HUES48 (cell line): ENCODE measurements around the gene C1orf50.
"Not testable (repeated sequence)": the region's sequence is repeated elsewhere in the genome, so short reads cannot be mapped to it uniquely, and the experiment has no call there.

Experiments used
- H3K27ac ChIP-seq: one replicate; pipeline ENCODE4 v1.7.0; 2013; ENCODE audit warnings: low read depth, low read length, inconsistent platforms
- H3K27me3 ChIP-seq: 2 replicates; pipeline ENCODE4 v1.6.1; 2013; ENCODE audit warnings: mild to moderate bottlenecking, low read length; ENCODE audit not compliant: control insufficient read depth, insufficient read depth
- H3K36me3 ChIP-seq: 2 replicates; pipeline ENCODE4 v1.6.1; 2013; ENCODE audit warnings: low read length; ENCODE audit not compliant: control insufficient read depth, insufficient read depth
- H3K4me1 ChIP-seq: 2 replicates; pipeline ENCODE4 v1.6.1; 2013; ENCODE audit warnings: mild to moderate bottlenecking, low read length; ENCODE audit not compliant: control insufficient read depth, insufficient read depth
- H3K4me3 ChIP-seq: 2 replicates; pipeline ENCODE4 v1.5.1; 2013; ENCODE audit warnings: mild to moderate bottlenecking, low read depth, low read length
- H3K9ac ChIP-seq: 2 replicates; pipeline ENCODE4 v1.6.1; 2013; ENCODE audit warnings: mild to moderate bottlenecking, low read depth, low read length, moderate library complexity
- H3K9me3 ChIP-seq: 2 replicates; pipeline ENCODE4 v1.6.1; 2013; ENCODE audit warnings: low read length; ENCODE audit not compliant: control insufficient read depth, insufficient read depth

The C1orf50 gene

GRCh38 chr1:42766741-42767509 is at the start of gene C1orf50, which contains the start of gene P3H1:
C1orf50 (plus strand) TSS chr1:42767249; CDS start chr1:42767312, 63 bp downstream.
P3H1 (minus strand) TSS chr1:42767028; CDS start chr1:42766971, 57 bp downstream.
- Histone ChIP-seq H3K9ac (peak within 1 kb of the TSS; percentile 70), H3K27me3 (no peaks in the 10 kb centered on the region), H3K9me3 (no peaks in the 10 kb centered on the region), H3K4me1 (peaks cover 15% of the 10 kb centered on the region; the same call in 1 of the 2 replicates), H3K4me3 (peak within 1 kb of the TSS; percentile 88), H3K27ac (peak within 1 kb of the TSS; percentile 77), H3K36me3 (peaks cover 6% of the 10 kb centered on the region; the same call in 1 of the 2 replicates)

GRCh38 chr1:42720868-42721267 is 46.2 kb upstream of the C1orf50 start:
- no peaks in the 10 kb centered on the region for H3K4me1 ChIP-seq
- H3K9me3 ChIP-seq, result no peaks in the 10 kb centered on the region
- H3K9ac ChIP-seq, result no peak overlapping the region

GRCh38 chr1:42721926-42722325 is 45.1 kb upstream of the C1orf50 start:
- H3K27me3 ChIP-seq, result no peaks in the 10 kb centered on the region

More at GRCh38 chr1:42720868-42721267, 46.2 kb upstream of the C1orf50 start:
- H3K27me3 ChIP-seq, result no peaks in the 10 kb centered on the region
- no peak overlapping the region for H3K27ac ChIP-seq
- H3K36me3 ChIP-seq, result no peaks in the 10 kb centered on the region
- H3K4me3 ChIP-seq, result no peak overlapping the region

GRCh38 chr1:42722403-42722802 is 44.6 kb upstream of the C1orf50 start:
- H3K36me3 ChIP-seq, H3K27ac ChIP-seq, H3K27me3 ChIP-seq, H3K9me3 ChIP-seq, H3K9ac ChIP-seq, H3K4me3 ChIP-seq, H3K4me1 ChIP-seq: not testable (repeated sequence)

More at GRCh38 chr1:42721926-42722325, 45.1 kb upstream of the C1orf50 start:
- Histone ChIP-seq H3K9ac (no peak overlapping the region), H3K4me3 (no peak overlapping the region), H3K4me1 (no peaks in the 10 kb centered on the region), H3K27ac (no peak overlapping the region), H3K36me3 (no peaks in the 10 kb centered on the region), H3K9me3 (no peaks in the 10 kb centered on the region)

GRCh38 chr1:42723511-42723910 is 43.5 kb upstream of the C1orf50 start:
- no peaks in the 10 kb centered on the region for H3K9me3 ChIP-seq
- H3K9ac ChIP-seq, result no peak overlapping the region
- no peaks in the 10 kb centered on the region for H3K36me3 ChIP-seq
- H3K27ac ChIP-seq, result no peak overlapping the region
- no peaks in the 10 kb centered on the region for H3K4me1 ChIP-seq
- no peak overlapping the region for H3K4me3 ChIP-seq
- H3K27me3 ChIP-seq, result no peaks in the 10 kb centered on the region

- H3K4me3 ChIP-seq, H3K9me3 ChIP-seq, H3K36me3 ChIP-seq, H3K9ac ChIP-seq, H3K27me3 ChIP-seq, H3K4me1 ChIP-seq, H3K27ac ChIP-seq: not testable (repeated sequence)
These were observed 41.2 kb upstream of the C1orf50 start for GRCh38 chr1:42725820-42726219.

- Histone ChIP-seq H3K4me3 (no peak overlapping the region), H3K36me3 (no peaks in the 10 kb centered on the region), H3K9me3 (no peaks in the 10 kb centered on the region), H3K9ac (no peak overlapping the region), H3K27ac (no peak overlapping the region), H3K27me3 (no peaks in the 10 kb centered on the region), H3K4me1 (peaks cover 5% of the 10 kb centered on the region)
These were observed 37.0 kb upstream of the C1orf50 start for GRCh38 chr1:42730002-42730401.

- H3K4me3 ChIP-seq, result no peak overlapping the region
- no peak overlapping the region for H3K27ac ChIP-seq
- no peaks in the 10 kb centered on the region for H3K27me3 ChIP-seq
- no peaks in the 10 kb centered on the region for H3K36me3 ChIP-seq
- peaks cover 5% of the 10 kb centered on the region for H3K4me1 ChIP-seq
- H3K9me3 ChIP-seq, result no peaks in the 10 kb centered on the region
- no peak overlapping the region for H3K9ac ChIP-seq
These were observed 36.1 kb upstream of the C1orf50 start for GRCh38 chr1:42730988-42731387.

GRCh38 chr1:42731585-42731984 is 35.5 kb upstream of the C1orf50 start:
- H3K4me1 ChIP-seq, result peaks cover 5% of the 10 kb centered on the region
- no peaks in the 10 kb centered on the region for H3K36me3 ChIP-seq
- no peak overlapping the region for H3K4me3 ChIP-seq
- no peaks in the 10 kb centered on the region for H3K9me3 ChIP-seq
- no peak overlapping the region for H3K9ac ChIP-seq
- no peak overlapping the region for H3K27ac ChIP-seq
- no peaks in the 10 kb centered on the region for H3K27me3 ChIP-seq

GRCh38 chr1:42732126-42732680 is 34.8 kb upstream of the C1orf50 start:
- Histone ChIP-seq H3K9me3 (no peaks in the 10 kb centered on the region), H3K27me3 (no peaks in the 10 kb centered on the region), H3K4me3 (no peak overlapping the region), H3K4me1 (peaks cover 5% of the 10 kb centered on the region), H3K27ac (no peak overlapping the region), H3K9ac (no peak overlapping the region), H3K36me3 (no peaks in the 10 kb centered on the region)

GRCh38 chr1:42733415-42734200 is 33.4 kb upstream of the C1orf50 start:
- Histone ChIP-seq H3K4me1 (peaks cover 5% of the 10 kb centered on the region), H3K9me3 (no peaks in the 10 kb centered on the region), H3K27me3 (no peaks in the 10 kb centered on the region), H3K4me3 (no peak overlapping the region), H3K27ac (no peak overlapping the region), H3K9ac (no peak overlapping the region), H3K36me3 (no peaks in the 10 kb centered on the region)
